ENCODE measurements around the gene RFC1.
"Not testable (repeated sequence)": the region's sequence is repeated elsewhere in the genome, so short reads cannot be mapped to it uniquely, and the experiment has no call there.

Gene RFC1, protein sequence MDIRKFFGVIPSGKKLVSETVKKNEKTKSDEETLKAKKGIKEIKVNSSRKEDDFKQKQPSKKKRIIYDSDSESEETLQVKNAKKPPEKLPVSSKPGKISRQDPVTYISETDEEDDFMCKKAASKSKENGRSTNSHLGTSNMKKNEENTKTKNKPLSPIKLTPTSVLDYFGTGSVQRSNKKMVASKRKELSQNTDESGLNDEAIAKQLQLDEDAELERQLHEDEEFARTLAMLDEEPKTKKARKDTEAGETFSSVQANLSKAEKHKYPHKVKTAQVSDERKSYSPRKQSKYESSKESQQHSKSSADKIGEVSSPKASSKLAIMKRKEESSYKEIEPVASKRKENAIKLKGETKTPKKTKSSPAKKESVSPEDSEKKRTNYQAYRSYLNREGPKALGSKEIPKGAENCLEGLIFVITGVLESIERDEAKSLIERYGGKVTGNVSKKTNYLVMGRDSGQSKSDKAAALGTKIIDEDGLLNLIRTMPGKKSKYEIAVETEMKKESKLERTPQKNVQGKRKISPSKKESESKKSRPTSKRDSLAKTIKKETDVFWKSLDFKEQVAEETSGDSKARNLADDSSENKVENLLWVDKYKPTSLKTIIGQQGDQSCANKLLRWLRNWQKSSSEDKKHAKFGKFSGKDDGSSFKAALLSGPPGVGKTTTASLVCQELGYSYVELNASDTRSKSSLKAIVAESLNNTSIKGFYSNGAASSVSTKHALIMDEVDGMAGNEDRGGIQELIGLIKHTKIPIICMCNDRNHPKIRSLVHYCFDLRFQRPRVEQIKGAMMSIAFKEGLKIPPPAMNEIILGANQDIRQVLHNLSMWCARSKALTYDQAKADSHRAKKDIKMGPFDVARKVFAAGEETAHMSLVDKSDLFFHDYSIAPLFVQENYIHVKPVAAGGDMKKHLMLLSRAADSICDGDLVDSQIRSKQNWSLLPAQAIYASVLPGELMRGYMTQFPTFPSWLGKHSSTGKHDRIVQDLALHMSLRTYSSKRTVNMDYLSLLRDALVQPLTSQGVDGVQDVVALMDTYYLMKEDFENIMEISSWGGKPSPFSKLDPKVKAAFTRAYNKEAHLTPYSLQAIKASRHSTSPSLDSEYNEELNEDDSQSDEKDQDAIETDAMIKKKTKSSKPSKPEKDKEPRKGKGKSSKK

DNA sequence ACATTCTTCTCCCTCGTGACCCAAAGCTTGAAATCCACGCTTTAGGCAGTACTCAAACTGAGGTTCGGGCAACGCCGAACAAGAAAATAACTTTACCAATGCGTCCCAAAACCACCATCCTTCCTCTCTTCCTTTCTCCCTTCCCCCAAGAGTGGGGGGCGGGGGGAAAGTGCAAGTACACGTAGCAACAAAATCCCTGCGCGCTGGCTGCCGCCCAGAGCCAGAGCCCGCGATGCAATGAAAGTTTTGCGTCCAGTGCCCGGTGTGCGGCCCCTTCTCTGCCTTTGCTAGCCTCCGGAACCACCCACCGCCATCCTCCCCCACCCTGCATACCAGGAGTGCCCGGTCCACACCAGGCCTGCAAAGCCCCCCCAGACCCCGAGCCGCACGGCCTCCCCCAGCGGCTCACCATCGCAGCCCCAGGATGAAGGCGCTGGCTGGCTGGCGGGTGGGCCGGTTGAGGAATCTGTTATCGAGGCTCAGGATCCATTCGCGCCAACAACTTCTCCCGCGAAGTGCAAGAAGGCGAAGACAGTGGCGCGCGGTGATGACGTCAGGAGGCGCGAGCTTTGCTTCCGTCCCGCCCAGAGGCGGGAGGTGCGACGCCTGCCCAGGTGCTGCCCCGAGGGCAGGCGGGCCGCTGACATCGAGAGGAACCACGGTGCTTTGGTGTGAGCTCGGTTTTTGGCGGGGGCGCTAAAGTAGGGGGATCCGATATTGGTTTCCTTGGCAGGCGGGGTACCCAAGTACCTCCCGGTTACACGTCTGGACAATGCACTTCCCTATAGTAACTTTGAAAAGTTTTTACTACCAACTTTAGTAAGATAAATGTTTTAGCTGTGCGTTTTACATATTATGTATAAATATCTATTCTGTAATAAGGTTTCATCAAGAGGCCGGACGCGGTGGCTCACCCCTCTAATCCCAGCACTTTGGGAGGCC, at the start of gene RFC1:
TSS of gene RFC1 (minus strand) at position 533 of the 942 bp plus-strand sequence. CDS start at position 412, 121 bp downstream.
- DNase-seq: peak; percentile 89

DNA sequence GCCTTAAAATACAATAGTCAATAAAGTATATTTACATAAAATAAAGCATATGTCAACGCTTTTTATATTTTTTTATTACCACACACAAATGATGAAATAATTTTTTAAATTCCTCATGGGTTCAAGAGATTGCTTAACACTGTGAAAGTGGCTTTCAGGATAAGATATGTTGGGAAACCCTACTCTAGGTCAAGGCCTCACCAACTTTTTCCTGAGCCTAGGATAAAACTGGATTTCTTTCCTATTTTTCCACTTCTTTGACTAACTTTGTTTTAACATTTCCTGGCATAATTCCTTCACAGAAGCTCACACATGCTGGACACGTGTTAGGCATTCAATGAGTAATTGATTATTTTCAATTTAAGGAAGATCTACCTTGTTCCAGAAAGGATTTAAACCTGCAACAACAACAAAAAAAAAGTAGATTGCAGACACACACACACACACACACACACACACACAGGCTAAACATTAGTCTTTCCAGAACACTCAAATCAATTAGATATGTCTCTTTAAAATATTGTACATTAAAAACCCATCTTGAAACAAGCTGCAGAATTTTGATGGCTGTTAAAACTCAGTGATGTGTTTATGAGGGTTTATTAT, 49.6 kb upstream of the RFC1 start:
- DNase-seq: no peak

DNA sequence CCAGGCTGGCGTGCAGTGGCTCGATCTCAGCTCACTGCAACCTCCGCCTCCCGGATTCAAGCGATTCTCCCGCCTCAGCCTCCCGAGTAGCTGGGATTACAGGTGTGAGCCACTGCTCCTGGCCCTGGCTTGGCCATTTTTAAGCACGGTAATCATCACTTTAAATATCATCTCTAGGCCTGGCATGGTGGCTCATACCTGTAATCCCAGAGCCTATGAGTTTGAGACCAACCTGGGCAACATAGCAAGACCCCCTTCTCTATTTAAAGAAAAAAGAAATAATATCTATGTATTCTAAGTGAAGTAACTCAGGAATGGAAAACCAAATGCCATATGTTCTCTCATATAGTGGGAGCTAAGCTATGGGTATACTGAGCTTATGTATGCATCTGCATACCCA, 45.4 kb upstream of the RFC1 start:
- DNase-seq: not testable (repeated sequence)

DNA sequence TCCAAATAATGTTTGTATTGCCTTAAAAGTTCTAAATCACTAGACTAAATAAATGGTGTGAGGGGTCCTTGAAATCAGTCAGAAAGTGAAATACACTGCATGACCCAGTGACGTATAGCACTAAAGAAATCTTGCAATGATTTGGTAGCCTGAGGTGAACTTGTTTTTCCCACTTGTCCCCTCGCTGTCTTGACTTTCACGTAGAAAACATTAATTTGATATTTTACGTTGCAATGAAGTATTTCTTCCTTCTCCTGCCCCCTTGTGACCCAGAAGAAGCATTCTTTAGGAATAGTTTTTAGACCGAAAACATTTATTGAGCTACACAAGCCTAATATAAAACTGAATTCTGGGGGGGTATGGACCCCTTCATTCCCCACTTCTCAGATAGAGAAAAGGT, 44.3 kb upstream of the RFC1 start:
- no peak for DNase-seq

DNA sequence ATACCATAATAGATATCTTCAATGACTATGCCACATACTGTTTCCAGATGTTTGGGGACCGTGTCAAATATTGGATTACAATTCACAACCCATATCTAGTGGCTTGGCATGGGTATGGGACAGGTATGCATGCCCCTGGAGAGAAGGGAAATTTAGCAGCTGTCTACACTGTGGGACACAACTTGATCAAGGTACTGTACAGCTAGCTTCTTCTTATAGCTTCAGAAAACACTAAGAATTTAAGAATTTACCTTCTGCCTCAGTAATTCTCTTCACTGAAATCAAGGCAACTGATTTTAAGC, 41.4 kb upstream of the RFC1 start:
- no peak for DNase-seq

DNA sequence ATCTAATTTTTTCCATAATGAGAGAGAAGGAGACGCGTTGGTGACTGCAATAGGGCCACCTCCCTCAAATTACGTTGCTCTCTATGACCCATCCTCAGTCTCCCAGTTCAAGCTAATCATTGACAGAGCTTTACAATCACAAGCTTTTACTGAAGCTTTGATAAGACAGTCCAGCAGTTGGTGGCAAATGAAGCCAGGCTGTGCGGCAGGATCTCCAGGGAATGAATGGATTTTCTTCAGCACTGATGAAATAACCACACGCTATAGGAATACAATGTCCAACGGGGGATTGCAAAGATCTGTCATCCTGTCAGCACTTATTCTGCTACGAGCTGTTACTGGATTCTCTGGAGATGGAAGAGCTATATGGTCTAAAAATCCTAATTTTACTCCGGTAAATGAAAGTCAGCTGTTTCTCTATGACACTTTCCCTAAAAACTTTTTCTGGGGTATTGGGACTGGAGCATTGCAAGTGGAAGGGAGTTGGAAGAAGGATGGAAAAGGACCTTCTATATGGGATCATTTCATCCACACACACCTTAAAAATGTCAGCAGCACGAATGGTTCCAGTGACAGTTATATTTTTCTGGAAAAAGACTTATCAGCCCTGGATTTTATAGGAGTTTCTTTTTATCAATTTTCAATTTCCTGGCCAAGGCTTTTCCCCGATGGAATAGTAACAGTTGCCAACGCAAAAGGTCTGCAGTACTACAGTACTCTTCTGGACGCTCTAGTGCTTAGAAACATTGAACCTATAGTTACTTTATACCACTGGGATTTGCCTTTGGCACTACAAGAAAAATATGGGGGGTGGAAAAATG, 40.8 kb upstream of the RFC1 start, which contains the start of gene KLB:
TSS of gene KLB (plus strand) at position 168 of the 821 bp plus-strand sequence. CDS start at position 188, 20 bp downstream.
- DNase-seq: no peak

DNA sequence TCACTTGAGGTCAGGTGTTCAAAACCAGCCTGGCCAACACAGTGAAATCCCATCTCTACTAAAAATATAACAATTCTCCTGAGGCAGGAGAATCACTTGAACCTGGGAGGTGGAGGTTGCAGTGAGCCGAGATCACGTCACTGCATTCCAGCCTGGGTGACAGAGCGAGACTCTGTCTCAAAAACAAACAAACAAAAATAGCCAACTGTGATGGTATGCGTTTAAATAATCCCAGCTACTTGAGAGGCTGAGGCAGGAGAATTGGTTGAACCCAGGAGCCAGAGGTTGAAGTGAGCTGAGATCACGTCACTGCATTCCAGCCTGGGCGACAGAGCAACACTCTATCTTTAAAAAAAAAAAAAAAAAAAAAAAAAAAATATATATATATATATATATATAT, 35.5 kb upstream of the RFC1 start:
- DNase-seq: not testable (repeated sequence)

DNA sequence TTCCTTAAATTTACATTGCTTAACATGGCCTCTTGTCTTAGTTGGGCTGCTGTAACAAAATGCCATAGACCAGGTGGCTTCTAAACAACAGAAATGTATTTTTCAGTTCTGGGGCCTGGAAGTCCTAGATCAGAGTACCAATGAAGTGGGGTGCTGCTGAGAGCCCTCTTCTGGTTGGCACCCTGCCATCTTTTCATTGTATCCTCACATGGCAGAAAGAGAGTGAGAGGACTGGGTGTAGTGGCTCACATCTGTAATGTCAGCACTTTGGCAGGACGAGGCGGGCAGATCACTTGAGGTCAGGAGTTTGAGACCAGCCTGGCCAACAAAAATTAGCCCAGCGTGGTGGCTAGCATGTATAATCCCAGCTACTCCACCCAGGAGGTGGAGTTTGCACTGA, 28.5 kb upstream of the RFC1 start:
- DNase-seq: no peak

DNA sequence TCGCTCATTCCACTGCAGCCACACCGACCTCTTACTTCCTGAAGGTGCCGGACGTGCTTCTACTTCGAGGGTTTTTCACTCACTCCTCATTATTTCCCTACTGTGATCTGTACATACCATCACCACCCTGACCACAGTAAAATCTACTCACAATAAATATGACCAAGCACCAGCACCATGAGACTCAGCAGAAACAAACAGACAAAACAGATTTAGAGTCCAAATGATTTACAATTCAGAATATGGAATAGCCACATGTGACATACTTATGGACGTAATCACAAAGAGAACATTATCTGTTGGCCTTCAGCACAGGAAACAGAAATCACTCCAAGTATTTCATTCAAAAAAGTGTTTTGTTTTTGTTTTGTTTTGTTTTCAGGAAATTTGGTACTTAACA, 24.4 kb upstream of the RFC1 start:
- DNase-seq: no peak

DNA sequence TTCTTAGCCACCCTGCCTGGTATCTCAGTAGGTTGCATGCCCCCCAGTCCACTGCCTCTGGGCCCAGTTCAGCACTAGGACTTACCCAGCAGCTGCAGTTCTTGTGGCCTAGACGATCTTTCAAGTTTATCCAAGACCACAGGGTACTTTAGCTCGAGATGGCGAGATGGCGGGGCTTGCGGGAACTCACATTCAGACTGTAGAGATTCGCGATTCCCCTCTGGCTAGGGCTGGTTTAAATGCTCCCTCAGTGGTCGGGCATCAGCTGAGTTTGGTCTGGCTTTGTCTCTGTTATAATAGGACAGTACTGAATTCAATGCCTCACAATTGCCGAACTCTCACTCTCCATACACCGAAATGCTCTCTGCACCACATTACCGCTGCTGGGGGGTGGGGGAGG, 18.4 kb upstream of the RFC1 start:
- DNase-seq: no peak

DNA sequence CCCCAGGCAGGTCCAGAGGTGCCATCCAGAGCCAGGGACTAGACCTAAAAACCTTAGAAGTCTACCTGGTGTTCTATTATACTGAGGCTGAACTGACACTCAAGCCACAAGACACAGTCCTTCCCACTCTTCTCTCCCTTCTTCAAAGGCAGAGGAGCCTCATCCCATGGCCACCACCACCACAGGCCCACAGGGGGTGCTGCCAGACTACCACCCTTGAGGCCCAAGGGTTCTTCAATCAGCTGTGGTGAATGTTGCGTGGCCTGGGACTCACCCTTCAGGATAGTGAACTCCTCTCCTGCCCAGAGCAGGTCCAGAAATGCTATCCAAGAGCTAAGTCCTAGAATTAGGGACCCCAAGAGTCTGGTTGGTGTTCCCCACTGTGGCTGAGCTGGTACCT, 17.5 kb upstream of the RFC1 start:
- DNase-seq: no peak

DNA sequence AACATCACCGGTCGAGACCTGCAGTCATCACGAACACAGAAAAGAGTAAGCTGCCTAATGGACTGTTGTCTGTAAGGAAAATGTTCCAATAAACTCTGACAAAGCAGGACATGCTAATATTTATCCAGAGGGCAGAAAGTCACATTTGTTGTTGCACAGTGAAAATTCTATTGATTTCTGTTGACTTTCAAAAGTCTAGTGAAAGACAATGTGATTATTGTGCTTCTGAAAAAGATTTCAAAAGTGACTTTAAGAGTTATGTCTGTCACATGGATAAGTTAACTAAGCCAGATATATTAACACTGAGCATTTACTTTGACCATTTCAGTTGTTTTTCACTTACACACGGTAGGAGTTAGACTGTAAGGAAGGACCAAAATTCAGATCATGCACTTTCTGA, 9.3 kb upstream of the RFC1 start:
- DNase-seq: no peak

DNA sequence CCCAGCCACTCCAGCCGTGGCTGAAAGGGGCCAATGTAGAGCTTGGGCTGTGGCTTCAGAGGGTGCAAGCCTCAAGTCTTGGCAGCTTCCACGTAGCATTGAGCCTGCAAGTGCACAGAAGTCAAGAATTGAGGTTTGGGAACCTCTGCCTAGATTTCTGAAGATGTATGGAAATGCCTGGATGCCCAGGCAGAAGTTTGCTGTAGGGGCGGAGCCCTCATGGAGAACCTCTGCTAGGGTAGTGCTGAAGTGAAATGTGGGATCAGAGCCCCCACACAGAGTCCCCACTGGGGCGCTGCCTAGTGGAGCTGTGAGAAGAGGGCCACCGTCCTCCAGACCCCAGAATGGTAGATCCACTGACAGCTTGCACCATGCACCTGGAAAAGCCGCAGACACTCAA, 5.0 kb upstream of the RFC1 start:
- DNase-seq: not testable (repeated sequence)

DNA sequence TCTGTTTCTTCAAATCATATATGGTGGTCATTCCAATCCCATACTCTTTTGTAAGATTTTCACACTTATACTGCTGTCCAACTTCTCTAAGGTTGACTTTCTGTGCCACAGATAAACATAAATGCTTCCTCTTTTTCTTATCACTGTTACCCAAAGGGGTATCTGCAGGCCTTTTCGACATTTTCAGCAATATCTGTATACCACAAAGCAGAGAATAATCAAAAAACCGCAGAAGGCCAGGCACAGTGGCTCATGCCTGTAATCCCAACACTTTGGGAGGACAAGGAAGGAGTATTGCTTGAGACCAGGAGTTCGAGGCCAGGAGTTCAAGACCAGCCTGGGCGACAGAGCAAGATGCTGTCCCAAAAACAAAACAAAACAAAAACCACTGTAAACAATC, 3.1 kb upstream of the RFC1 start:
- DNase-seq: no peak

DNA sequence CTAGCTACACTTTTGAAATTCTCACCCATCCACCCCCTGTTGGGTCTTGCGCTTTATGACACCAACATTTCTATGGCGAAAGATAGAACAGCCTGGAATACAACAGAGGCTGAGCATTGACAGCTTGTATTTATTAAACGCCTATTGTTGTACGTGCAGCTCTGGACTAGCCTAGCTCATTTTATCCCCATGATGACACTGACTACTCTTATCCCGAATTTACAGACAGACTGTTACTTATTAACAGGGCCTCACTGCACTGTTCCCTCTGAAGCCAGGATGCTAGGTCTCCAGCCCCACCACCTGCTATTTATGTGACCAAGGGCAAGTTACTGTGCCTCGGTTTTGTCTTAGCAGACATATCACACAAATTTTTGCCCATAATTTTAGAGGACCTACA, 1.0 kb upstream of the RFC1 start:
- no peak for DNase-seq

DNA sequence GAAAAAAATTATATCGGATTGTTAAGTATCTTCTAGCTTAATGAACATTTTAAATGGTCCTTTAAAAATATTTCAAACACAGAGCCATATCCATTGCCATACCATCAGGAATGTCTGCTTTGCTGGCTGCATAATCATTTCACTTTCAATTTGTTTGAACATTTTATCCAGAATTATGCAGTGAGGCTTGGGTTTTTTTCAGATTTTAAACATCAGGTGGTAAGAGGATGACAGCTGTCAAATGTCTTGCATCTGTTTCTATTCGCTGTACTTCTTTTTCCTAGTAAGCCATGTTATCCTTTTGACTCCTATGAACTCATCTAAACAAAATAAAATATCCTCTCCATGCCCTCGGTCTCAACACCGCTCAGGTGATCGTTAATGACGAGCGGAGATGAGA, 802 bp downstream of the RFC1 start:
- DNase-seq: no peak

DNA sequence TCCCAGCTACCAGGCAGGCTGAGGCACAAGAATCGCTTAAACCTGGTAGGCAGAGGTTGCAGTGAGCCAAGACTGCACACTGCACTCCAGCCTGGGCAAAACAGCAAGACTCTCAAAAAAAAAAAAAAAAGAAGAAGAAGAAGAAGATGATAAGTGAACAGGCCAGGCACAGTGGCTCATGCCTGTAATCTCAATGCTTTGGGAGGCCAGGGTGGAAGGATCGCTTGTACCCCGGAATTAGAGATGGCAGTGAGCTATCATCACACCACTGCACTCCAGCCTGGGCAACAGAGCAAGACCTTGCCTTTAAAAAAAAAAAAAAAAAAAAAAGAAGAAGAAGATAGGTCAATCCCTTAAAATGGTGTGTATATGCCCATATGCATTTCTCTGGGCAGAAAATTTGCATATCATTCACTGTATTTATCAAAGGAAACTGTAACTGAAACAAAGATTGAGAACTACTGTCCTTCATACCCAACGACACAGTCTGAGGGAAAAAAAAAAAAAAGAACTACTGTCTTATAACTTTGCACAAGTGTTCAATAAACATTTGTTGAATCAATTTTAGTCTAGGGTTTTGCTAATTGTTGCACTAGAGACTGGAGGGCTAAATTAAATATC, 2.3 kb downstream of the RFC1 start:
- DNase-seq: no peak

DNA sequence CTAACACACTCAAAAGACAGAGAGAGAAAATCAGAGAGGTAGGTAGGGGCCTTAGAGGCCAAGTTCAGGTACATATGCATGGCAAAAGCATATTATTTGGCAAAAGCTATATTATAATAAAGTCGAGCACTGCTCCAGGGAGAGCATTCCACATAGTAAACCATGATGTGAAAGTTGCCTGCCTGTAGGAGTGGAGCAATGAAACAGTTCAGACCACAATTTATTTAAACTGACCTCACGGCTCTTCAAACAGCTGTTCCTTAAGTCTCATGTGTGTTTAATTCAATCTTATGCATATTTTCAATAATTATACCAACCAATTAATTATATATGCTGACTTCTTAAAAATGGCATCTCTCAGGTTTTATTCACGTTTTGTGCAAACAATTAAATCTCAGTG, 3.3 kb downstream of the RFC1 start:
- DNase-seq: no peak

DNA sequence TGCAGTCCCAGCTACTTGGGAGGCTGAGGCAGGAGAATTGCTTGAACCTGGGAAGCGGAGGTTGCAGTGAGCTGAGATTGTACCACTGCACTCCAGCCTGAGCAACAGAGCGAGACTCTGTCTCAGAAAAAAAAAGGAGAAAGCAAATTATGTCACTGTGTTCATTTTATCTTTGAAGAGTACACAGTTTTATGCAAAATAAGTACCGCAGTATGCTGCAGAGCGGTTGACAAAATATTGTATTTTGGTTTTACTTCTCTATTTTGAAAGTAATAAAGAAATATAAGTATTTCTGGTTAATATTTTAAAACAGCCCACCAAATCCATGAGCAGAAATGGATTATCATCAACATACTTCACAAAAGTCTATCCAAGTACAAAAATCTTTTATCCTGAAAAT, 5.6 kb downstream of the RFC1 start:
- DNase-seq: not testable (repeated sequence)

DNA sequence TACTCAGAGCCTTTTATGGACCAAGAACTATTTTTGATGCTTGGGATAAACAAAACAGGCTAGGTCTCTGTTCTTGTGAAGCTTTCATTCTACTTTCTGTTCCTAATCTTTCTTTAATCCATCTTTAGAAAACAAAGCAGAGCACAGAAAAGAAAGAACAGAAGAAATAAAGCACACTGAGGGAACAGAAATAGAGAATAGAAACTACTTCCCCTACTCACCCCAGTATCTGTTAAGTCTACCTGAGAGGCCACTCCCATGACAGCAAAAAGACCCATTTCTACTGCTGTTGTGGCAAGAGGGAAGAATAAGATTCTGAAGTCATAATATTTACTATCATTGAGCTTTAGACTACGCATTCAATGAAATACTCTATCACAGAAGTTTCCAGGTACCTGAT, 9.2 kb downstream of the RFC1 start:
- no peak for DNase-seq

DNA sequence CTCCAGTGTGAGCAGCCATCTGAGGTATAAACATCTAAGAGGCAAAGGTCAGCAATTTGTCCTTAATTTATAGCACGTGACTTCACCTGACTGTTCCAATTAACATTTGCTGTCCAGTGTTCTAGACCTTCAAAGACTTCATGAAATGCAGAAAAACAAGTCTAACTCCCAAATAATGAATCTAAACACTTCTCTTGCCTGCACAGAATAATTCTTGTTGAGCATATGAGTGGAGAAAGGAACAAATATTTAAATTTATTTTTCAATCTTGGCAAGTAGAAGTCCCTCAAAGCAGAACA, 12.0 kb downstream of the RFC1 start:
- DNase-seq: no peak

All from CD4-positive, alpha-beta T cell treated with Interferon gamma for 1 hour (primary cell).